IMR-90 (cell line): ENCODE results near the gene KAT2B. TPM values are rescaled to one million over a fixed set of nuclear protein-coding genes. Genes with fewer than 3 reads are reported as not detected.

Experiments
- ATAC-seq: fragments of 200-7000 bp; cut with Tn5 transposase; 2 replicates; pipeline ENCODE4 v1.9.1; 2020; ENCODE audit warnings: low read depth, mild to moderate bottlenecking, moderate library complexity
- BruUV-seq: library from RNA; stranded (reverse); fragments of 400-500 nt; replicated peaks from 2 replicates; lab custom pipeline; 2021; lab: Mats Ljungman, UMichigan
- CTCF ChIA-PET: fragments of 300-600 bp; formaldehyde crosslinking; extraction: SDS; loops from one replicate; lab custom pipeline; 2021; ENCODE audit warnings: antibody characterized with exemption; lab: Yijun Ruan, JAX
- POLR2A ChIA-PET: fragments of 300-600 bp; sonication (Branson Sonifier 250); formaldehyde crosslinking; loops from one replicate; lab custom pipeline; 2022; ENCODE audit warnings: antibody characterized with exemption; ENCODE audit not compliant: unreplicated experiment; lab: Charles Lee
- DNase-seq: peaks from one replicate; pipeline ENCODE4 v3.0.0; 2013
- H2AFZ ChIP-seq: replicated peaks from 2 replicates; pipeline ENCODE3; 2013; ENCODE audit warnings: low read length, mild to moderate bottlenecking; ENCODE audit not compliant: poor library complexity
- H2AK5ac ChIP-seq: 2 replicates; pipeline ENCODE4 v1.6.1; 2013; ENCODE audit warnings: low read depth, low read length, inconsistent platforms
- H2AK9ac ChIP-seq: replicated peaks from 2 replicates; pipeline ENCODE3; 2013; ENCODE audit warnings: mild to moderate bottlenecking, low read depth, low read length, moderate library complexity; ENCODE audit not compliant: poor library complexity
- H2BK120ac ChIP-seq: 2 replicates; pipeline ENCODE4 v1.6.1; 2013; ENCODE audit warnings: low read depth, low read length, inconsistent platforms
- H2BK15ac ChIP-seq: 3 replicates; pipeline ENCODE4 v1.6.1; 2013; ENCODE audit warnings: low read depth, low read length, inconsistent platforms
- H2BK20ac ChIP-seq: 2 replicates; pipeline ENCODE4 v1.6.1; 2013; ENCODE audit warnings: low read depth, mild to moderate bottlenecking, inconsistent platforms, low read length, moderate library complexity
- H2BK5ac ChIP-seq: 2 replicates; pipeline ENCODE4 v1.6.1; 2013; ENCODE audit warnings: mild to moderate bottlenecking, low read depth, low read length, inconsistent platforms; ENCODE audit not compliant: poor library complexity, severe bottlenecking
- H3K14ac ChIP-seq: replicated peaks from 2 replicates; pipeline ENCODE4 v1.6.1; 2013; ENCODE audit warnings: low read depth, low read length, inconsistent platforms
- H3K18ac ChIP-seq: 2 replicates; pipeline ENCODE4 v1.6.1; 2013; ENCODE audit warnings: low read depth, low read length, control low read depth
- H3K23ac ChIP-seq: 2 replicates; pipeline ENCODE4 v1.6.1; 2013; ENCODE audit warnings: low read depth, low read length, inconsistent platforms
- H3K27ac ChIP-seq: 2 replicates; pipeline ENCODE4 v1.5.1; 2013; ENCODE audit warnings: mild to moderate bottlenecking, control low read depth, low read length; ENCODE audit not compliant: insufficient read depth
- H3K27me3 ChIP-seq: 2 replicates; pipeline ENCODE4 v1.6.1; 2013; ENCODE audit warnings: low read length; ENCODE audit not compliant: control insufficient read depth, insufficient read depth
- H3K36me3 ChIP-seq: 2 replicates; pipeline ENCODE4 v1.6.1; 2013; ENCODE audit warnings: low read length, mixed read lengths; ENCODE audit not compliant: control insufficient read depth, insufficient read depth
- H3K4ac ChIP-seq: 2 replicates; pipeline ENCODE4 v1.6.1; 2013; ENCODE audit warnings: low read depth, low read length, inconsistent platforms
- H3K4me1 ChIP-seq: 2 replicates; pipeline ENCODE4 v1.6.1; 2013; ENCODE audit warnings: low read length, mixed read lengths; ENCODE audit not compliant: control insufficient read depth, insufficient read depth
- H3K4me2 ChIP-seq: 2 replicates; pipeline ENCODE4 v1.6.1; 2013; ENCODE audit warnings: low read depth, mild to moderate bottlenecking, control low read depth, low read length, moderate library complexity
- H3K4me3 ChIP-seq: 2 replicates; pipeline ENCODE4 v1.5.1; 2013; ENCODE audit warnings: low read depth, mild to moderate bottlenecking, control low read depth, low read length, moderate library complexity; ENCODE audit not compliant: insufficient read depth
- H3K56ac ChIP-seq: 2 replicates; pipeline ENCODE4 v1.6.1; 2013; ENCODE audit warnings: low read length, inconsistent platforms; ENCODE audit not compliant: insufficient read depth; ENCODE audit errors: extremely low read depth
- H3K79me1 ChIP-seq, 2 experiments: 2 replicates each; pipeline ENCODE4 v1.6.1; 2013; ENCODE audit warnings: low read length in 2 of 2, inconsistent platforms in 1 of 2, low read depth in 1 of 2
- H3K9ac ChIP-seq: 2 replicates; pipeline ENCODE4 v1.6.1; 2013; ENCODE audit warnings: low read depth, low read length, control low read depth
- H3K9me1 ChIP-seq: 2 replicates; pipeline ENCODE4 v1.6.1; 2013; ENCODE audit warnings: low read length, inconsistent platforms; ENCODE audit not compliant: insufficient read depth
- H3K9me3 ChIP-seq: 2 replicates; pipeline ENCODE4 v1.6.1; 2013; ENCODE audit warnings: low read length; ENCODE audit not compliant: control insufficient read depth, insufficient read depth
- H4K20me1 ChIP-seq: 2 replicates; pipeline ENCODE4 v1.6.1; 2013; ENCODE audit warnings: low read length, inconsistent platforms; ENCODE audit not compliant: insufficient read depth
- H4K5ac ChIP-seq: 2 replicates; pipeline ENCODE4 v1.6.1; 2013; ENCODE audit warnings: mild to moderate bottlenecking, low read depth, low read length, control low read depth
- H4K8ac ChIP-seq, 2 experiments: 2 replicates each; pipeline ENCODE4 v1.6.1; 2013; ENCODE audit warnings: low read depth in 2 of 2, low read length in 2 of 2, control low read depth in 1 of 2, inconsistent platforms in 1 of 2
- H4K91ac ChIP-seq: 2 replicates; pipeline ENCODE4 v1.6.1; 2013; ENCODE audit warnings: low read depth, low read length, inconsistent platforms; ENCODE audit not compliant: insufficient read depth
- BHLHE40 ChIP-seq: fragments of 150-350 bp; IDR thresholded peaks from 2 replicates; pipeline ENCODE4 v1.6.1; 2016; ENCODE audit warnings: mild to moderate bottlenecking, low read depth, low read length
- FOS ChIP-seq: fragments of 150-350 bp; IDR thresholded peaks from 2 replicates; pipeline ENCODE4 v1.6.1; 2016; ENCODE audit warnings: low read depth, low read length
- MXI1 ChIP-seq: IDR thresholded peaks from 2 replicates; pipeline ENCODE4 v1.6.1; 2012; ENCODE audit warnings: low read depth, mild to moderate bottlenecking, low read length, moderate library complexity, borderline replicate concordance
- POLR2A ChIP-seq: IDR thresholded peaks from 2 replicates; pipeline ENCODE4 v1.6.1; 2012; ENCODE audit warnings: mild to moderate bottlenecking, low read depth, low read length
- RAD21 ChIP-seq: IDR thresholded peaks from 2 replicates; pipeline ENCODE4 v1.6.1; 2012; ENCODE audit warnings: low read length, improper control_type of control experiment
- SMC3 ChIP-seq: fragments of 150-350 bp; IDR thresholded peaks from 2 replicates; pipeline ENCODE4 v1.6.1; 2016; ENCODE audit warnings: low read depth, mild to moderate bottlenecking, antibody characterized with exemption, low read length, moderate library complexity
- WGBS, 2 experiments: methylation state at CpG; one replicate each; pipeline versions ENCODE4 v1.1.5 to v1.1.7; 2013; ENCODE audit warnings: missing lambda C conversion rate in 2 of 2; ENCODE audit not compliant: insufficient read length in 1 of 2; ENCODE audit errors: extremely low coverage in 2 of 2; 5-methylcytosine and 5-hydroxymethylcytosine counted together
- dilution Hi-C: fragments of 300-500 bp; cut with HindIII; formaldehyde crosslinking; loops from one replicate; pipeline ENCODE4 v1.14.3; 2018; ENCODE audit warnings: low sequenced_read_pairs; ENCODE audit not compliant: unreplicated experiment
- in situ Hi-C: fragments of 300-500 bp; cut with MboI; formaldehyde crosslinking; loops from 3 replicates; pipeline ENCODE4 v1.14.3; 2019; ENCODE audit warnings: low sequenced_read_pairs, inconsistent platforms, mixed read lengths
- intact Hi-C: fragments of 100-400 bp; cut with micrococcal nuclease; formaldehyde crosslinking; loops from 2 replicates; pipeline ENCODE4 v1.10.0; 2022
- polyA plus RNA-seq, 3 experiments: library from polyadenylated mRNA; depleted of rRNA; stranded (reverse); fragments of >200 nt; gene quantifications; 2 replicates each; pipeline ENCODE4 v1.2.3, GENCODE V29; 2012; ENCODE audit warnings: low replicate concordance in 1 of 3
- total RNA-seq: library from RNA; depleted of rRNA; stranded (reverse); fragments of >200 nt; gene quantifications from 2 replicates; pipeline ENCODE4 v1.2.3, GENCODE V29; 2012
- TF ChIP-seq, protein P1 (sequence below): fragments of 150-350 bp; IDR thresholded peaks from 2 replicates; pipeline ENCODE4 v1.6.1; 2017; ENCODE audit warnings: mild to moderate bottlenecking, antibody characterized with exemption, low read length, low read depth

The KAT2B gene
- total and polyA plus RNA-seq, 2 of the 4 experiments (the other 2 are of a cell fraction): 2.0 to 2.2 TPM

DNA sequence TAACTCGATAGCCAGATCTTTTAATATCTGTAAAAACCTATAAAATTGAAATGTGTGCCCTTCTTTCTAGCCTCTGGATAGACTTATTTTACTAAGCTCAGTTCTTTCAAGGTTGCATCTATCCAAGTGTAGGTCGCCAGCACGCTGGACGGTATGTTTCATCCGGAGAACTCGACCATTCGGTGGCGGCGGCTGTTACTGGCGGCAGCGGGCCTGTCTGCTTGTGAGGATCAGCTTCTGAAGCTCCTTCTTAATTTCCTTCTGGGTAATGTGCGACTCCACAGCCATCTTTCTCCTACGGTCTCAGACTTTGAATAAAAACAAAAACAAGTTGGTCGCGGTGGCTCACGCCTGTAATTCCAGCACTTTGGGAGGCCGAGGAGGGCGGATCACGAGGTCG, 32.3 kb upstream of the KAT2B start:
- Histone ChIP-seq H4K20me1 (no peaks in the 10 kb centered on the region), H2BK120ac (no peak overlapping the region), H3K4ac (no peak overlapping the region), H3K27ac (no peak overlapping the region), H3K9ac (no peak overlapping the region), H2AFZ (no peak overlapping the region), H2AK9ac (no peak overlapping the region), H4K8ac (no peak overlapping the region), H3K27me3 (no peaks in the 10 kb centered on the region), H3K4me3 (no peak overlapping the region), H3K4me1 (no peaks in the 10 kb centered on the region), H2BK20ac (no peak overlapping the region), H3K18ac (no peak overlapping the region), H4K5ac (no peak overlapping the region), H3K56ac (no peak overlapping the region), H3K23ac (no peak overlapping the region), H3K36me3 (no peaks in the 10 kb centered on the region), H4K91ac (no peak overlapping the region), H3K4me2 (no peak overlapping the region), H2AK5ac (no peak overlapping the region), H3K79me1 (no peaks in the 10 kb centered on the region), H2BK15ac (no peak overlapping the region), H3K14ac (no peak overlapping the region), H2BK5ac (no peak overlapping the region), H3K9me1 (no peaks in the 10 kb centered on the region), H3K9me3 (no peaks in the 10 kb centered on the region)
- ATAC-seq: no peak
- intact Hi-C loops (no loop called here), dilution Hi-C loops (no loop called here), in situ Hi-C loops (no loop called here)
- POLR2A ChIA-PET: no interaction called here
- 94% methylated on average over 10 of the region's 20 CpGs; no CpG with 5 or more reads in 1 of the 2 experiments for WGBS, 2 experiments
- TF ChIP-seq BHLHE40 (no peak), MXI1 (no peak), POLR2A (no peak), RAD21 (no peak), SMC3 (no peak), FOS (no peak)
- TF ChIP-seq, protein P1, sequence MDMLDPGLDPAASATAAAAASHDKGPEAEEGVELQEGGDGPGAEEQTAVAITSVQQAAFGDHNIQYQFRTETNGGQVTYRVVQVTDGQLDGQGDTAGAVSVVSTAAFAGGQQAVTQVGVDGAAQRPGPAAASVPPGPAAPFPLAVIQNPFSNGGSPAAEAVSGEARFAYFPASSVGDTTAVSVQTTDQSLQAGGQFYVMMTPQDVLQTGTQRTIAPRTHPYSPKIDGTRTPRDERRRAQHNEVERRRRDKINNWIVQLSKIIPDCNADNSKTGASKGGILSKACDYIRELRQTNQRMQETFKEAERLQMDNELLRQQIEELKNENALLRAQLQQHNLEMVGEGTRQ: no peak
- DNase-seq: no peak
- CTCF ChIA-PET: no interaction called here
- no TSS peak for BruUV-seq
